ENCODE results near the gene BCO1.

DNA sequence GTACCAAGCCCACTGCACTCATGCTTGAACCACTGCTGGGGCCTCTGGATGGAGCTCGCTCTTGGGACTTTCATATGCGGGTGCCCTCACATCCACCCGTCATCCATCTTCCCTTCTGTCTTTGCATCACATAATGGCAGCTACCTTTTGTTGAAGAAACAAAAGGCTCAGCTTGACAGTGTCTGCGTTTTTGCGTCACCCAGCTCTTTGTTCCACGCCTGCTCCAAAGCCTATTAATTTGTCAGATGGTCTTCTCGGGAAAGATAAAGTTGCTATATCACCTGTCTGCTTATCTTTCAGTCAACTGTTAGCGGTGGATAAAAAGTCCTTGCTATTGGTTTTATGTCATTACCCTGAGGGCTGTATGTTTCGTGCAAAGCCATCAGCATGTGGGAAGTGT lies 18.1 kb upstream of the BCO1 start:
- no peak for TF ChIP-seq POLR2AphosphoS5 (IDR thresholded peaks at IDR 0.05; ENCODE audit: low read depth, low read length)
- no peak for TF ChIP-seq POLR2A (IDR thresholded peaks at IDR 0.05; ENCODE audit: low read depth, low read length)
- no peak for TF ChIP-seq TAF1 (IDR thresholded peaks at IDR 0.05; ENCODE audit: borderline replicate concordance, low read depth, low read length)

Measured in GM12892 (cell line).